HG02798 (cell line): ENCODE data around the gene CMC4.

ENCODE experiments used
- ATAC-seq: cut with Tn5 transposase; IDR thresholded peaks from one replicate; pipeline ENCODE4 v1.9.1; 2021; ENCODE audit warnings: mild to moderate bottlenecking; ENCODE audit not compliant: unreplicated experiment, poor library complexity

The CMC4 gene, protein sequence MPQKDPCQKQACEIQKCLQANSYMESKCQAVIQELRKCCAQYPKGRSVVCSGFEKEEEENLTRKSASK

GRCh38 chrX:155070975-155071693 lies at the start of gene CMC4, which contains the start of the genes BRCC3 and MTCP1:
Gene CMC4 (minus strand): TSS chrX:155071136. CDS start chrX:155064023, 7,113 bp downstream.
Gene BRCC3 (plus strand): TSS chrX:155071508. CDS start chrX:155071528, 20 bp downstream.
Gene MTCP1 (minus strand): TSS chrX:155071136. CDS start chrX:155066010, 5,126 bp downstream.
- ATAC-seq = peak; percentile 94

- no peak for ATAC-seq
These were observed 44.4 kb upstream of the CMC4 start for GRCh38 chrX:155115174-155115819.

DNA sequence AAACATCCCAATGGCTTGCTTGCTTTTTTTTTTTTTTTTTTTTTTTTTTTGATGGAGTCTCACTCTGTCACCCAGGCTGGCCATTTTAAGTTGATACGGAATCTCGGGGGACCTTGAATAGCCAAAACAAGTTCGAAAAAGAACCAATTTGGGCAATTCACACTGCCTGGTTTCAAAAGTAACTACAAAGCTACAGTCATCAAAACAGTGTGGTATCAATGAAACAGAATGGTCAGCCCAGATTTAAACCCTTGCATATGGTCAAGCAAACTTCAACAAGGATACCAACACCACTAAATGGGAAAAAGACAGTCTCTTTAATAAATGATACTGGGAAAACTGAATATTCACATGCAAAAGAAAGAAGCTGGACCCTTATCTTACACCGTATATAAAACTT lies 42.2 kb upstream of the CMC4 start:
- no peak for ATAC-seq

DNA sequence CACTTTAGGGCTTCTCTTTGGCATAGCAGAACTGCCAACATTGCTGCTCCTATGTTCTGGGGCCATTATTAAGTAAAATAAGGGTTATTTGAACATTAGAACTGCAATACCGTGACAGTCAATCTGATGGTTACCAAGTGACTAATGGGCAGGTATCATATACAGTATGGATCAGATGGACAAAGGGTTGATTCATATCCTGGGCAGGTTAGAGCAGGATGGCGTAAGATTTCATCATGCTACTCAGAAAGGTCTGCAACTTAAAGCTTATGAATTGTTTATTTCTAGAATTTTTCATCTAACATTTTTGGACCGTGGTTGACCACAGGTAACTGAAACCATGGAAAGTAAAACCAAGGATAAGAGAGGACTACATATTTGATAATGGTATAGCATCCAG lies 41.2 kb upstream of the CMC4 start:
- no peak for ATAC-seq

GRCh38 chrX:155108427-155108826 lies 37.5 kb upstream of the CMC4 start:
- ATAC-seq = no peak

GRCh38 chrX:155105919-155106318 lies 35.0 kb upstream of the CMC4 start:
- no peak for ATAC-seq

DNA sequence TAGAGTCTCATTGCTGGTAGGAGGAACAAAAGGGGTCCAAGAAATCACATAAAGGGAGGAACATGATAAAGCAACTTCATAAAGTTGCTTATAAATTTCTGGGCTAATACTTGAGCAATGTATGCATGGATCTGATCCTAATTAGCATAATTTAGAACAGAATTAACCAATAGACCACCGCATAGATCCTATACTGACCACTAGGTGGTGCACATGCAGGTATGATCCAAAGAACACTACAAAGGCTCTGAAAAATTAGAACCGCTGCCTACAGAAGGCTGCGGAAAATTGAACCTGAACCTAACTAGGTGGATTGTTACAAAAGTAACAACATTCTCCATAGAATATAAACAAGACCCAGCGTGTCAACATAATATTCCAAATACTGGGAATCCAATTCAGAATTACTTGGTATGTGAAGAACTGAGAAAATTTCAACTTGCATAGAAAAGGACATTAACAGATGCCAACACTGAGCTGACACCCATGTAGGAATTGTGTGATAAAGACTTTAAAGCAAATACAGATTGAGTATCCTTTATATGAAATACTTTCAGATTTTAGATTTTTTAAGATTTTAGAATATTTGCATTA lies 23.6 kb upstream of the CMC4 start:
- no peak for ATAC-seq

- ATAC-seq = no peak
These were observed 16.2 kb upstream of the CMC4 start for GRCh38 chrX:155086961-155087735.

DNA sequence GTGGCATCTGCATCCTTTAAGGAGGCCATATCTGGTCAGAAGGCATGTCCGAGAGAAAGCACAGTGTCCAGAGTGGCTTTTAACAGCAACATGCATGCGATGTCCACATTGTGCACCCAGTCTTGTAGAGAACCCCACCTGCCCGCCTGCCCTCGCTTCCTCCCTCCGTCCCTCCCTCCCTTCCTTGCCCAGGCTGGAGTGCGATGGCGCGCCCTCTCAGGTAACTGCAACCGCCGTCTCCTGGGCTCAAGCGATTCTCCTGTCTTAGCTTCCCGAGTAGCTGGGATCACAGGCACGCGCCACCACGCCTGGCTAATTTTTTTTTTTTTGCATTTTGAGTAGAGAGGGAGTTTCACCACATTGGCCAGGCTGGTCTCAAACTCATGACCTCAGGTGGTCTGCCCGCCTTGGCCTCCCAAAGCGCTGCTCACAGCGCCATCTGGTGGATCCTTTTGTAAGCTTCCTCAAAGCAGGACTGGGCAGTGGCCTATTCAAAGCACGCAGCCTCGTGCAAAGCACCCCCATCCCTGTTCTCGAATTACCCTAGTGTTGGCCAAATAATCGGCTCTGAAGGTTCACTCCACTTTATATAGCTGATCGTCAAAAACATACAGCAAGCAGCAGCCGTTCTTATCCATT lies 15.4 kb upstream of the CMC4 start:
- no peak for ATAC-seq

- no peak for ATAC-seq
These were observed 851 bp upstream of the CMC4 start for GRCh38 chrX:155071694-155072280.

- peak; percentile 29 for ATAC-seq
These were observed 317 bp downstream of the CMC4 start for GRCh38 chrX:155070663-155070974.

DNA sequence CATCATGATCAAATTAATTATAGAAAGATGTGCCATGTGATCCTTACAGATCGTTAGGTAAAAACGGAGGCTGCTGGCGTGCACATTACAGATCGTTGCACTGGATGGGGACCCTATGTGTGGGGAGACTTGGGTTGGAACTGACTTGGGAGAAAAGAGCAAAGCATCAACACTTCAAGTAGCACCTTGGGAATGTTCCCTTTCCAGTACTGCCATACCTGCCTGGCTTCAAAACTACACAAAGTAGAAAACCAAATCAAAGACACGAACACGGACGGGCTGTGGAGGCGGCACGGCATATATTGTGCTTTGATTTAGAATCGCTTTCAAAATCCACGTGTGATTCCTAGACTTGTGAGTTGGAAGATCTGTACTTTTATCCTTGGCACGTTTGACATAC lies 898 bp downstream of the CMC4 start:
- ATAC-seq = no peak

GRCh38 chrX:155069414-155069813 lies 1.5 kb downstream of the CMC4 start:
- ATAC-seq = no peak

DNA sequence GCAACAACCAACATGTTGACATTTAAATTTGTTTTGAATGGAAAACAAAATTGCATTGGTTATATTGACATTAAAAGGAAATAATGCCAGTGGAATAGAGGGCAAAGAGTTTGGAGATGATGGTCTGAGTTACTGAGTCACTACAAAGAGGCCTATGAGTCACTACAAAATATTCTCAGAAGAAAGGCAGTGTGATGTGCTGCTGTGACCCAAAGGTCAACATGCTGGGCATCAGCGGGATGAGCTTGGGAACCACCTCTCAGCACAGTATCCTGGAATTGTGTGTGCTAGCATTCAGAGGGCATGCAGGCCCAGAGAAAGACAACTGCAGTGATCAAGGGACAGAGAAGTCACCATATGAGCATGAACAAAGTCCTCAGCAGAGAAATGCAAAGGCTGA lies 2.8 kb downstream of the CMC4 start:
- no peak for ATAC-seq

- no peak for ATAC-seq
These were observed 5.8 kb downstream of the CMC4 start for GRCh38 chrX:155065035-155065734.

GRCh38 chrX:155061760-155062159 lies 9.2 kb downstream of the CMC4 start:
- ATAC-seq = no peak

DNA sequence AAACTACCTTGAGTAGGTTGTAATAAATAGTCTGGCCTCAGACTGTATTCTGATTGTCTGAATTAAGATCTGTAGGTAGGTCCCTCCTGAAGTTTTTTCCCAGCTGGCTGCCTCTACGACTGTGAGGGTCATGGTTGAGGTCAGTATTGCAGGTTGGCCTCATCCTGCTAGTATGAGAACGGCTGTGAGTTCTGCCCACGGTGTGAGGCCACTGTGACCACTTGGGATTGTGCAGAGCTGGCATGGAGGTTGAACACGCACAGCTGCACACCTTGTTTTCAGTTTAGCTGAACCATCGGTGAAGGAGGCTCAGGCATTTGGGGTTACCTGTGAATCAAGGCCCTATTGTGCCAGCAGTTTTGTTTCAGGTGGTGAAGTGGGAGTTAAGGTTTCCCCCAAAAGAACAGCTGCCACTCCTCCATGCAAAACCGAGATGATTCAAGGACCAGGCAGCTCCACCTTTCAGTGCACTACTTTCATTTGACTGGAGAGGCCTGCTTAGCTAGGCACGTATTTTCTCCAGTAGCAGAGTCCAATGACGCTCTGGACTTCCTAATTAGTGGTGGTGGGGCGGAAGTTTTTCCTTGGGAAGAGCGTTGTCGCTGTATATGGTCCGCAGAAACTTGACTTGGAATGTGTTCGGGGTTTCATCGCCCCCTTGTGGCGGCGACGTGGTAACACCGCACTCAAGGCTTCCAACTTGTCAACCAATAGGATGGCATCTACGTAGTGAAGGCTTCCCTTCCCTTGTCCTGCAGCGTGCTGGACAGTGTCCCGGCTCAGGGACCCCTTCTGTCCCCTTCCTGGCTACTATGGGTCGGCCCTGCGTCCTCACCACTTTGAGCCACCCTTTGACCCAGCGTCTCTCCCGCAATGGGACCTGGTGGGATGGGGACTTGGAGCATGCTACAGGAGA lies 13.8 kb downstream of the CMC4 start:
- peak; percentile 76 for ATAC-seq

DNA sequence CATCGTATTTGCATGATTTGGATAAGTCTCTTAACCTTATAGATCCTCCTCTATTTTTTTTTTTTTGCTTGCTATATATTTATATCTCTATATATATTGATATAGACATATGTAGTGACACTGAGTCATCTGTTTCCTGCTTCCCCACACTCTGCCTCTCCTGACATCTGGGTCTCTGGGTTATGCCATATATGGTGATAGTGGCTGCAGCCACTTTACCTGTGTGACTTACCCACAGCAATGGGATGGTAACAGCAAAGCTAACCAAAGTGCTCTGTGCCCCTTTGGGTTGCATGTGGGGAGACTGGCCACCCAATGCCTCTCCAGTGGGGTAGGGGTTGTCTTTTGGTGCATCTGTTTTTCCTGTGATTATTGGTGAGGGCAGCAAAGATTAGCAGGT lies 14.5 kb downstream of the CMC4 start:
- ATAC-seq = no peak
